ENCODE measurements around the gene GABRG1. TPM values are rescaled to one million over a fixed set of nuclear protein-coding genes. Genes with fewer than 3 reads are reported as not detected.

GABRG1 gene
- total RNA-seq, 1 experiment from 2014 or later: not detected

- Histone ChIP-seq H3K9me2 (replicated peaks; ENCODE audit: low read length) (no peaks in the 10 kb centered on the region), H3K27me3 (ENCODE audit: low read length) (no peaks in the 10 kb centered on the region), H4K20me1 (ENCODE audit: low read length) (no peaks in the 10 kb centered on the region), H3K36me3 (ENCODE audit: low read depth, low read length) (no peaks in the 10 kb centered on the region), H3K27ac (ENCODE audit: low read length) (no peak overlapping the region), H3K4me2 (ENCODE audit: low read length) (no peak overlapping the region), H3K9ac (ENCODE audit: low read length) (no peak overlapping the region), H3F3A (ENCODE audit: low read length, unreplicated experiment) (no peaks in the 10 kb centered on the region), H2AFZ (ENCODE audit: low read length) (no peak overlapping the region), H3K4me3 (ENCODE audit: low read length) (no peak overlapping the region), H3K79me2 (ENCODE audit: low read length) (no peaks in the 10 kb centered on the region), H3K9me3 (ENCODE audit: low read length) (no peaks in the 10 kb centered on the region), H3K4me1 (ENCODE audit: insufficient read depth, low read length) (no peaks in the 10 kb centered on the region)
- DNase-seq (no peak), ATAC-seq (no peak)
- TF ChIP-seq EZH2phosphoT487 (IDR thresholded peaks at IDR 0.05; ENCODE audit: borderline replicate concordance, low read length) (no peak), CTCF (conservative IDR thresholded peaks at IDR 0.05; ENCODE audit: low read depth, low read length) (no peak), EZH2 (IDR thresholded peaks at IDR 0.05; ENCODE audit: low read length, unreplicated experiment) (no peak)
- ChIA-PET POLR2A (ENCODE audit: unreplicated experiment) (no interaction called here), CTCF (no interaction called here)
- BruUV-seq (replicated peaks): no TSS peak
- intact Hi-C loops (cut with micrococcal nuclease): no loop called here
Measured at GRCh38 chr4:46081248-46081647, 42.6 kb downstream of the GABRG1 start.

- H3F3A ChIP-seq (ENCODE audit: low read length, unreplicated experiment): no peaks in the 10 kb centered on the region
- H3K9ac ChIP-seq (ENCODE audit: low read length): no peak overlapping the region
- H3K27ac ChIP-seq (ENCODE audit: low read length): no peak overlapping the region
- H3K36me3 ChIP-seq (ENCODE audit: low read depth, low read length): no peaks in the 10 kb centered on the region
- intact Hi-C loops (cut with micrococcal nuclease): no loop called here
- no peaks in the 10 kb centered on the region for H3K9me2 ChIP-seq (replicated peaks; ENCODE audit: low read length)
- BruUV-seq (replicated peaks): no TSS peak
- H3K4me1 ChIP-seq (ENCODE audit: insufficient read depth, low read length): no peaks in the 10 kb centered on the region
- DNase-seq (no peak), ATAC-seq (no peak)
- no peak overlapping the region for H3K4me3 ChIP-seq (ENCODE audit: low read length)
- ChIA-PET CTCF (no interaction called here), POLR2A (ENCODE audit: unreplicated experiment) (no interaction called here)
- no peaks in the 10 kb centered on the region for H4K20me1 ChIP-seq (ENCODE audit: low read length)
- no peaks in the 10 kb centered on the region for H3K9me3 ChIP-seq (ENCODE audit: low read length)
- H3K79me2 ChIP-seq (ENCODE audit: low read length): no peaks in the 10 kb centered on the region
- H3K4me2 ChIP-seq (ENCODE audit: low read length): no peak overlapping the region
- no peak overlapping the region for H2AFZ ChIP-seq (ENCODE audit: low read length)
- no peaks in the 10 kb centered on the region for H3K27me3 ChIP-seq (ENCODE audit: low read length)
- no peak for TF ChIP-seq EZH2 (IDR thresholded peaks at IDR 0.05; ENCODE audit: low read length, unreplicated experiment)
- no peak for TF ChIP-seq EZH2phosphoT487 (IDR thresholded peaks at IDR 0.05; ENCODE audit: borderline replicate concordance, low read length)
- TF ChIP-seq CTCF (conservative IDR thresholded peaks at IDR 0.05; ENCODE audit: low read depth, low read length): no peak
Measured at GRCh38 chr4:46073778-46074177, 50.1 kb downstream of the GABRG1 start.

DNA sequence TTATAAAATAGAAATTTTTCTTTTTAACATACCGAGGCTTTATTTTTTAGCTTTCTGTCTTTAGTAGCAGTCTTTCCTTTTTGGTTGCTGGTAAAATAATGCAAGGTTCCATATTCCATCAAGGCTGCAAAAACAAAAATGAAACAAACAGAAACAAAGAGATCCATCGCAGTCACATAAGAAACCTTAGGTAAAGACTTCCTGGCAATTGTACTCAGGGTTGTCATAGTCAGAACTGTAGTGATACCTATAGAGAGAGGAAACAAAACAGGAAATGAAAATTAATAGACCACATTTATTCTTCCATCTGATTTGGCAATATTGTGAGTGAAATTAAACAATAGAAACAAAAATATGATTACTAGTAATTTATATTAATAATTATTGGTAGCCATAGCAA lies 72.5 kb downstream of the GABRG1 start:
- H3K9ac ChIP-seq (ENCODE audit: low read length): no peak overlapping the region
- ChIA-PET POLR2A (ENCODE audit: unreplicated experiment) (no interaction called here), CTCF (no interaction called here)

More for the DNA sequence above, 72.5 kb downstream of the GABRG1 start:
- H3K79me2 ChIP-seq (ENCODE audit: low read length): no peaks in the 10 kb centered on the region
- H3K36me3 ChIP-seq (ENCODE audit: low read depth, low read length): no peaks in the 10 kb centered on the region
- H3K4me2 ChIP-seq (ENCODE audit: low read length): no peak overlapping the region
- ATAC-seq: no peak
- H2AFZ ChIP-seq (ENCODE audit: low read length): no peak overlapping the region
- H3K27me3 ChIP-seq (ENCODE audit: low read length): no peaks in the 10 kb centered on the region
- H3K9me2 ChIP-seq (replicated peaks; ENCODE audit: low read length): no peaks in the 10 kb centered on the region
- no peak for DNase-seq
- no peaks in the 10 kb centered on the region for H3K4me1 ChIP-seq (ENCODE audit: insufficient read depth, low read length)
- no peaks in the 10 kb centered on the region for H4K20me1 ChIP-seq (ENCODE audit: low read length)
- no TSS peak for BruUV-seq (replicated peaks)
- H3K9me3 ChIP-seq (ENCODE audit: low read length): no peaks in the 10 kb centered on the region
- no peaks in the 10 kb centered on the region for H3F3A ChIP-seq (ENCODE audit: low read length, unreplicated experiment)
- intact Hi-C loops (cut with micrococcal nuclease): no loop called here
- no peak overlapping the region for H3K4me3 ChIP-seq (ENCODE audit: low read length)
- TF ChIP-seq CTCF (conservative IDR thresholded peaks at IDR 0.05; ENCODE audit: low read depth, low read length) (no peak), EZH2 (IDR thresholded peaks at IDR 0.05; ENCODE audit: low read length, unreplicated experiment) (no peak), EZH2phosphoT487 (IDR thresholded peaks at IDR 0.05; ENCODE audit: borderline replicate concordance, low read length) (no peak)
- H3K27ac ChIP-seq (ENCODE audit: low read length): no peak overlapping the region
